Activated CD8-positive, alpha-beta memory T cell treated with anti-CD3 and anti-CD28 coated beads for 36 hours (primary cell): Measurements from ENCODE around the gene MRPL38. TPM values are rescaled to one million over a fixed set of nuclear protein-coding genes. Genes with fewer than 3 reads are reported as not detected.

Source experiments
- CTCF ChIA-PET: fragments of 350-600 bp; sonication (Branson Sonifier 250); formaldehyde crosslinking; loops from one replicate; lab custom pipeline; 2021; ENCODE audit warnings: antibody characterized with exemption; lab: Charles Lee
- POLR2A ChIA-PET: fragments of 350-600 bp; sonication (Branson Sonifier 250); formaldehyde crosslinking; loops from one replicate; lab custom pipeline; 2021; ENCODE audit warnings: antibody characterized with exemption; lab: Charles Lee
- total RNA-seq, 2 experiments: library from RNA; stranded (reverse); gene quantifications; one replicate each; pipeline ENCODE4 v1.2.3, GENCODE V29; 2021

MRPL38 gene
- 100 to 1,000 TPM; 162 to 166 TPM for total RNA-seq

DNA sequence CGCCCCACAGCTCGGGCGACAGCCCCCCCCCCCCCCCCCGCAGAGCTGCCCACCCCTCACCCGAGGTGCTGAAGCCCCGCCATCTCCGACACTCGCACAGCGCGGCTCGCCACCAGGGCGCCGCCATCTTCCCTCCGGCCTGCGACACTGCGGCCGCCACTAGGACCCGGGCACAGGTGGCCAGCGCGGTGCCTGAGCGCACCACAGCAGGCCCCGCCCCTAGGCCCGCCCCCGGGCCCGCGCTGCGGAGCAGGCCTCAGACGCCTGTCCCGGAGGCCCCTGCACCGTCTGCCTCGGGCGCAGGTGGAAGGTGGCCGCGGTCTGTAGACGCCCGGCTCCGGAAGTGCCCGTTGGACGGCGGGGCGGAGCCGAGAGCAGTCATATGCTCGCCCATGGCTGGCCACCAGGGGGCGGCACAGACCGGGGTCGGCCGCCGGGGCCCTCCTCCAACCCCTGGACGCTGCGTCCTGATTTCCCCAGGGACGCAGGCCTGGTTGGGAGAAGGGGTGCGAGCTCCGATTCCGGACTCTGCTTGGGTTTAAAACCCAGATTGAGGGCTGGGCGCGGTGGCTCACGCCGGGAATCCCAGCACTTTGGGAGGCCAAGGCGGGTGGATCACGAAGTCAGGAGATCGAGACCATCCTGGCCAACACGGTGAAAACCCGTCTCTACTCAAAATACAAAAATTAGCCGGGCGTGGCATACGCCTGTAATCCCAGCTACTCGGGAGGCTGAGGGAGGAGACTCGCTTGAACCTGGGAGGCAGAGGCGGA, at the start of gene MRPL38:
TSS of gene MRPL38 (minus strand) at position 136 of the 773 bp plus-strand sequence. CDS start at position 127, 9 bp downstream.
- ChIA-PET CTCF (interaction anchor here (0.6 to 5.4 kb wide), 20 partner anchors 8 to 217 kb away, joined by 3 to 59 read pairs (median 4); partner anchors contain the start of genes CDK3, FBF1, TRIM65 and WBP2), POLR2A (interaction anchor here (0.5 to 1.0 kb wide), 5 partner anchors 9 to 609 kb away, joined by 3 to 4 read pairs (median 3); partner anchors contain the start of genes FBF1 and TRIM65)

DNA sequence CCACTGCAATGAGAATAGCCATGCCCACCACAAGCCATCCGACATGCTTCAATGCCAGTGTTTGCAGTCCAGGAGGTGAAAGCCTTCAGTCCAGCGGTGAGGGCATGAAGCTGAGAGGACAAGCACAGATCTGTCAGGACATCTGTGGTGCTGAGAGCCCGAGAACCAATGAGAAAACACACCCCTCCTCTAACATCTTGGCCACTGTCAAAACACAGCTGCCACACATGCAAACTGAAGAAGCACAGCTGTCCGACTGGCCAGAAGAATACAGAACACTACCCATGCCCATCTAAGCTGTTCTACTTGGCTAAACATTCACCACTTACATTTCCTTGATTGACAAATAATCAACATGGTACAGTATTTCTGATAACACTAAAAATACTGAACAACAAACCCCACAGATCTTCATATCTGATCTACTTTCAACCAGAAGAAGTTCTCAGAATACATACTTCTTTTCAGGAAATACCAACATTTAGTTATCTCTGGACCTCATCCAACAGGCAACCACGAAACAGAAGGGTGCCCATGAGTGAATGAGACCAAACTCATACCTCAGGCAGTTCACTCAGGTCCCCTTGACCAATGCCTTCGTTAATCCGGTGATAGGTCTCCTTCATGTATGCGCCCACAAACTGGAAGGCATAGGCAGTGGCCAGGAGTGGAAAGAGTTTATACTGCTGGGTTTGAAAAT, 46.3 kb upstream of the MRPL38 start:
- ChIA-PET CTCF (interaction anchor here (0.7 kb wide), 1 partner anchor 15 kb away, joined by 3 read pairs; no protein-coding TSS in a partner anchor), POLR2A (no interaction called here)

GRCh38 chr17:75950421-75950820, 45.7 kb upstream of the MRPL38 start:
- ChIA-PET CTCF (no interaction called here), POLR2A (no interaction called here)

GRCh38 chr17:75945211-75945610, 40.5 kb upstream of the MRPL38 start:
- CTCF ChIA-PET: no interaction called here
- POLR2A ChIA-PET: no interaction called here

GRCh38 chr17:75943491-75943890, 38.8 kb upstream of the MRPL38 start:
- POLR2A ChIA-PET: no interaction called here
- CTCF ChIA-PET: no interaction called here

DNA sequence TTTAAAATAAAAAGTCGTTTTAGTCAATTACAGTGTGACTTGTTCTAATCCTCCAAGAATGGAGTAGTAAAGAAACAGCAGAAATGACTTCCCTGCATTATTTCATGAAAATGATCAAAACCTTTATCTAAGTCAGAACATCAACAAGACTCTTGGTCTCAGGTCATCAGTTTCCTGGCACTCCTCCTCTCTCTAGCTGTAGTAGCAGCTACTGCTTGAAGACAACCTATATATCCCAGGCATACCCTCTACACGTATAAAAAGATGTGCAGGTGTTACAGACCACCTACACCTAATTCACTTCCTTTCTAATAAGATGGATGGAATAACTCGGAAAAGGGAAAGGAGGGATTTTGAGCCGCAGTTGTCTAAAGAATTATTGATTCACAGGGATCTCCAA, 37.8 kb upstream of the MRPL38 start:
- POLR2A ChIA-PET: no interaction called here
- CTCF ChIA-PET: no interaction called here

DNA sequence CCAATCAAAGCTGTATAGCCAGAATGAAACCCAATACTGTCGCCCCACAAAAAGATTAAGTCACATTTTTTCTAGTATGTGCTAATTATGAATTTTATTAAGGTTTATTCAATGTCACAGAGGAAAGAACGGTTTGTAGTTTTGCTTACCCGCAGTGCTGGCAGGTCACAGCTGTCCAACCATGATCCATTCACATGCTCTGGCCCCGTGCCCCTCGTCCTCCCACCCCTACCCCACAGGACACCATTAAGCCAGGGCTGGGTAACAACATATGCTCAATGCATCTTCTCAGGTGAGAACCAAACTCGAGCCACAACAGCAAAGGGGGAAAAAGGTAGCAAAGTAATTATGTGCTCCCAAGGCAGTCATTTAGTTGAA, 36.7 kb upstream of the MRPL38 start:
- ChIA-PET CTCF (interaction anchor here (1.0 to 1.3 kb wide), 2 partner anchors 36 to 616 kb away, joined by 3 read pairs; no protein-coding TSS in a partner anchor), POLR2A (interaction anchor here (0.6 to 0.8 kb wide), 2 partner anchors 37 to 342 kb away, joined by 3 to 9 read pairs; no protein-coding TSS in a partner anchor)

DNA sequence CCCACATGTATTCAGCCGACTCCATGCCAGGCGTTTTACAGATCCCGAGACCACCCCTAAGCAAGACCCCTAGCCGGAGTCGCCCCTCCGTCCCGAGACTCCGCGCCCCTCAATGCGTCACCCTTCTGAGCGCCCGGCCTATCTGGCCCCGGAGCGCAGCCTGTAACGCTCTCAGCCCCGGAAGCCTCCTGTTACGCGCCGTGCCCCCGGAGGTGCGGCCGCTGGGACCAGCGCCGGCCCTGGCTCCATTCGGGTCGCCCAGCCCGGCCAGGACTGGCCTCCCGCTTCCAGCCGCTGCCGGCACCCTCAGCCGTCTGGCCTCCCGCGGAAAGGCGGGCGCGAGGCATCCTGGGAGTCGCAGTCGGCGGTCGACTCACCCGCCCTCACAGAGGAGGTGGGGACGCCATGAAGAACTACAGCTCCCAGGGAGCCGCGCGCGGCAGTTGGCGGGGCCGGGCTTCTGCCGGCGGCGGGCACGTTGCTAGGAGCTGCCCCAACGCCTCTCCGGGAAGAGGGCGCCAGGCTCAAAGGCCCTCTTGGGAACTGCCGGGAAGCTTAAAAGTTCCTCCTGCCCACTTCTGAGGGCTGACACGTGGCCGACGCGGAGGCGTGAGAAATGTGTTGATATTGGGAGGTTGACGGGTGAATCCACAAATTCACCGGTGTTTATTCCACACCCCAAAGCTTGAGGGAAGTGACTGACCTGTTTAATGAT, 36.2 kb upstream of the MRPL38 start, which contains the start of gene FBF1:
TSS of gene FBF1 (minus strand) at position 316 of the 715 bp plus-strand sequence. CDS start 2,893 bp downstream, outside the sequence.
- ChIA-PET CTCF (interaction anchor here (0.6 to 1.3 kb wide), 3 partner anchors 27 to 617 kb away, joined by 3 read pairs; no protein-coding TSS in a partner anchor), POLR2A (interaction anchor here (0.6 to 0.8 kb wide), 2 partner anchors 37 to 343 kb away, joined by 3 to 9 read pairs; no protein-coding TSS in a partner anchor)

DNA sequence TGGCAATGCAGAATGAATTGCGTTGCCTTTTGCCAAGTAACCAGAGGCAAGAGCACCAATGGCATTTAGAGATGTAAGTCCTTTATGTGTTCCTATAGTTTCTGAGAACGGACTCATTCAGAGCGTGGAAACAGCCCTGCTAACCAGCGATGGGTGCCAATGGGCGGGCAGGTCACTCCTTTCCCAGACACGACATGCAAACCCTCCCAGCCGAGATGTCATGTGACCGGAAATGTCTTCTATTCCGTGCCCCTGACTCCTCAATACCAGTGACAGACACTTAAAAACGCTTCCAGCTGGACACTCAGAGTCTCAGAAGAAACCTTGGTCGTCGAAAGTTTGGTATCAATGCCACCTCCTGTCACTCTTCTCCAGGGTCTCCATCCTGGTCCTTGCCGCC, 33.0 kb upstream of the MRPL38 start:
- POLR2A ChIA-PET: interaction anchor here (0.6 kb wide), 1 partner anchor 629 kb away, joined by 3 read pairs; no protein-coding TSS in a partner anchor
- CTCF ChIA-PET: no interaction called here

GRCh38 chr17:75933808-75934207, 29.1 kb upstream of the MRPL38 start:
- ChIA-PET POLR2A (no interaction called here), CTCF (no interaction called here)

GRCh38 chr17:75932852-75933251, 28.2 kb upstream of the MRPL38 start:
- CTCF ChIA-PET: no interaction called here
- POLR2A ChIA-PET: no interaction called here

- ChIA-PET CTCF (no interaction called here), POLR2A (no interaction called here)
Observed at GRCh38 chr17:75931062-75931461, 26.4 kb upstream of the MRPL38 start.

DNA sequence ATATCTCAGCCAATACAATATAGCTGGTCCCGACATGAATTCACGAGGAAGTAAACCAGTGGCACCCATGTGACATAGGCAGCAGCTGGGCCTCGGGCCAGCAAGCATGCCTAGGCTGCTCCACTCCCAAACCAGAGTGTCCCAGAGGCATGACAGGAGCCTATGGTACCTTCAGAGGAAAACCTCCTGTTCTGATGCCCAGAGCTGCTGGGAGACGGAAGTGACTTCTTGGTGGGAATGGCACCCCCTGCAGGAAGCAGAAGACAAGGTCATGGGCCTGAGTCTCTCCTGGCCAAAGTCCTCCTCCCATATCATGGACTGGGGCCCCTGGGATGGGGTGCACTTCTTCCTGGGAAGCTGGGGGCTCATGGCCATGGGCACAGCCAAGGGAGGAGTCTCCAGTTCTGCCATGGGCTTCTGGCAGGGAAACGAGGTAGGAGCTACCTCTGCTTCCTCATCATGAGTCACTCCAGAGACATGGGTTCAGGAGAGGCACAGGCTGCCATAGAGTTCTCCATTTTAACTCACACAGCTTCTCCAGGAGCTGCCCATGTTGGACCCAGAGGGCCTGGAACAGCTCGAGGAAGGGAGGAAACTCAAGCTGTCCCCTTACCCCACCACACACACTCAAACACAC, 22.7 kb upstream of the MRPL38 start:
- ChIA-PET POLR2A (no interaction called here), CTCF (interaction anchor here (1.2 kb wide), 1 partner anchor 86 kb away, joined by 3 read pairs; no protein-coding TSS in a partner anchor)

DNA sequence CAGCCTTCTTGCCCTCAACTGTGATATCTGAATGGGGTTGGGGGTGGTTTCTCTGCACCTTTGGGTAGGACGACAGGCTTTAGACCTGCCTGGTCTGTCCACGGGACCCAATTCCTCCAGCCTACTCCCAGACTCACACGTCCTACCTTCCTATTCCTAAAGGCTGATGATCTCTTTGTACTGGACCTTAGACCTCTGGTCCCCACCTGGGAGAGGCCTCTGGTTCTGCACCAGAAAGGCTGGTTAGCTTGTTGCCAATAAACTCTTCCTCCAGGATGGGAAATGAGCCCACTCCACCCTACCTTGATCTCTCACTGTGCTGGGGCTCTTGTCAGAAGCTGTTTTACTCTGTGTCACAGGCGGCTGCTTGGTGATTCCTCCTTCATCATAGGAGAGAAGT, 21.8 kb upstream of the MRPL38 start:
- POLR2A ChIA-PET: no interaction called here

DNA sequence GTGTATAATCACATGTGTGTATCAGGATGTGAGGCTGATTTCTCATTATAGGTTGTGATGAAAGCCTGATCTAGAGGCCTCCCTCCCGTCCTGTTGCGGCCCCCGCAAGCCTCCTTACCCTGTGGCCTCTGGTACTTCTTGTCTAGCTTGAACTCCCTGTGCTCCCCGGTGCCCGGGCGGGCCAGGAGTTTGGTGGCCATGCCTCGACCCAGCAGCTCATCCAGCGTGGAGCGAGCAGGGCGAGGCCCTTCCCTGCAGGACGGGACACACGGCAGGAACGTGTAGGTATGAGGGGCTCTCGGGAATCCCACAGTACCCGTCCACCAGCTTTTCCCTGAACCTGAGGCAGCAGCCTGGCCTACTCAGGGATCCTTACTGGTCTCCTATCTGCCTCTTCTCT, 21.2 kb upstream of the MRPL38 start:
- POLR2A ChIA-PET: interaction anchor here (0.6 kb wide), 1 partner anchor 10 kb away, joined by 3 read pairs; no protein-coding TSS in a partner anchor

More for the DNA sequence above, 21.8 kb upstream of the MRPL38 start:
- CTCF ChIA-PET: no interaction called here

GRCh38 chr17:75925103-75925502, 20.4 kb upstream of the MRPL38 start:
- ChIA-PET CTCF (interaction anchor here (1.3 to 1.4 kb wide), 2 partner anchors 91 to 139 kb away, joined by 3 to 4 read pairs; no protein-coding TSS in a partner anchor), POLR2A (no interaction called here)

More for the DNA sequence above, 21.2 kb upstream of the MRPL38 start:
- CTCF ChIA-PET: interaction anchor here (1.3 kb wide), 1 partner anchor 91 kb away, joined by 4 read pairs; no protein-coding TSS in a partner anchor

GRCh38 chr17:75922963-75923874, 18.5 kb upstream of the MRPL38 start:
- POLR2A ChIA-PET: no interaction called here
- CTCF ChIA-PET: interaction anchor here (0.8 kb wide), 1 partner anchor 91 kb away, joined by 3 read pairs; no protein-coding TSS in a partner anchor
